Activated naive CD8-positive, alpha-beta T cell treated with anti-CD3 and anti-CD28 coated beads for 36 hours (primary cell): ENCODE data around the gene SPAST. TPM values are rescaled to one million over a fixed set of nuclear protein-coding genes. Genes with fewer than 3 reads are reported as not detected.
A peak's percentile ranks its signal among the peaks of the same experiment; 100 is the strongest.
"Not testable (repeated sequence)": the region's sequence is repeated elsewhere in the genome, so short reads cannot be mapped to it uniquely, and the experiment has no call there.

ENCODE experiments used
- DNase-seq: peaks from one replicate; pipeline ENCODE4 v3.0.0; 2021
- H3K27ac Mint-ChIP-seq: one replicate; pipeline ENCODE4 v1.8.0; 2022; ENCODE audit warnings: mild to moderate bottlenecking, moderate library complexity, mixed read lengths
- H3K27me3 Mint-ChIP-seq: one replicate; pipeline ENCODE4 v1.8.0; 2022; ENCODE audit warnings: mild to moderate bottlenecking, mixed read lengths
- H3K36me3 Mint-ChIP-seq: one replicate; pipeline ENCODE4 v1.8.0; 2021; ENCODE audit warnings: mild to moderate bottlenecking, mixed read lengths
- H3K4me1 Mint-ChIP-seq: one replicate; pipeline ENCODE4 v1.8.0; 2021; ENCODE audit warnings: mixed read lengths
- H3K4me3 Mint-ChIP-seq: one replicate; pipeline ENCODE4 v1.8.0; 2022; ENCODE audit warnings: mild to moderate bottlenecking, moderate library complexity, mixed read lengths
- H3K9me3 Mint-ChIP-seq: one replicate; pipeline ENCODE4 v1.8.0; 2022; ENCODE audit warnings: mixed read lengths
- total RNA-seq, 2 experiments: library from RNA; stranded (reverse); gene quantifications; one replicate each; pipeline ENCODE4 v1.2.3, GENCODE V29; 2021

Gene SPAST
- 10 to 100 TPM; 17.9 to 18.0 TPM for total RNA-seq

DNA sequence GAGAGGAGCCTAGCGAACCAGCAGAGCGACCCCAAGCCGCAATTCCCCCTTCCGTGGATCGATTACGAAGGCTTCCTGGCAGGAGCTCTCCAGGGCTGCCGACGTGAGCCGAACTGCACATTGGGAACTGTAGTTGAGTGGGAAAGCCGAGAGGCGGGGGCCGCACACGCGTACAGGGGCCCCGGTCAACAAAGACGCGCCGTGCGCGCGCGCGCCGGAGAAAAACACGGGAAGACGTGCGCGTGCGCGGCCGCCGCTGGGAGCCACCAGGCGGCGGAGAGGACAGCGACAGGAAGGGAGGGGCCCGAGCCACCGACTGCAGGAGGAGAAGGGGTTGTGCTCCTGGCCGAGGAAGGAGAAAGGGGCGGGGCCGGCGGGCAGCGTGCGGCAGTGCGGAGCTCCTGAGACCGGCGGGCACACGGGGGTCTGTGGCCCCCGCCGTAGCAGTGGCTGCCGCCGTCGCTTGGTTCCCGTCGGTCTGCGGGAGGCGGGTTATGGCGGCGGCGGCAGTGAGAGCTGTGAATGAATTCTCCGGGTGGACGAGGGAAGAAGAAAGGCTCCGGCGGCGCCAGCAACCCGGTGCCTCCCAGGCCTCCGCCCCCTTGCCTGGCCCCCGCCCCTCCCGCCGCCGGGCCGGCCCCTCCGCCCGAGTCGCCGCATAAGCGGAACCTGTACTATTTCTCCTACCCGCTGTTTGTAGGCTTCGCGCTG is at the start of gene SPAST:
SPAST (plus strand) TSS at position 247 of the 711 bp plus-strand sequence; CDS start at position 523, 276 bp downstream.
- no peaks in the 10 kb centered on the region for H3K27me3 Mint-ChIP-seq
- H3K27ac Mint-ChIP-seq: peak within 1 kb of the TSS; percentile 90
- peaks cover 27% of the 10 kb centered on the region for H3K4me1 Mint-ChIP-seq
- no peaks in the 10 kb centered on the region for H3K9me3 Mint-ChIP-seq
- peak within 1 kb of the TSS; percentile 94 for H3K4me3 Mint-ChIP-seq
- peak; percentile 98 for DNase-seq
- H3K36me3 Mint-ChIP-seq: peaks cover 3% of the 10 kb centered on the region

DNA sequence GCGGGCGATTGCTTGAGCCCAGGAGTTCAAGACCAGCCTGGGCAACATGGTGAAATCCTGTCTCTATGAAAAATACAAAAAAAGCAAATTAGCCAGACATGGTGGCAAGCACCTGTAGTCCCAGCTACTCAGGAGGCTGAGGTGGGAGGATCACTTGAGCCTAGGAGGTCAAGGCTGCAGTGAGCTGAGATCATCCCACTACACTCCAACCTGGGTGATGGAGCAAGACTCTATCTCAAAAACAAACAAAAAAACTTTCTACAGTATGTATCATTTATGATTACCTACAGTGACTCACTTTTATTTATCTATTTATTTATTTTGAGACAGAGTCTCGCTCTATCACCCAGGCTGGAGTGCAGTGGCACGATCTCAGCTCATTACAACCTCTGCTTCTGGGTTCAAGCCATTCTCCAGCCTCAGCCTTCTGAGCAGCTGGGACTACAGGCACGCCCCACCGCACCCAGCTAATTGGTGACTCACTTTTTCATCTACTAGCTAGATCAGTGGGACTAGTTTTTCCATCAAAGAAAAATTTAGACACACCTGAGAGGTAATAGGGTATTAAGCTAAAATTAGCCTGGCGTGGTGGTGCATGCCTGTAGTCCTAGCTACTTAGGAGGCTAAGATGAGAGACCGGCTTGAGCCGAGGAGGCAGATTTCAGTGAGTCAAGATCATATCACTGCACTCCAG is 44.4 kb upstream of the SPAST start:
- not testable (repeated sequence) for DNase-seq, H3K9me3 Mint-ChIP-seq, H3K4me3 Mint-ChIP-seq, H3K4me1 Mint-ChIP-seq, H3K36me3 Mint-ChIP-seq, H3K27ac Mint-ChIP-seq, H3K27me3 Mint-ChIP-seq

DNA sequence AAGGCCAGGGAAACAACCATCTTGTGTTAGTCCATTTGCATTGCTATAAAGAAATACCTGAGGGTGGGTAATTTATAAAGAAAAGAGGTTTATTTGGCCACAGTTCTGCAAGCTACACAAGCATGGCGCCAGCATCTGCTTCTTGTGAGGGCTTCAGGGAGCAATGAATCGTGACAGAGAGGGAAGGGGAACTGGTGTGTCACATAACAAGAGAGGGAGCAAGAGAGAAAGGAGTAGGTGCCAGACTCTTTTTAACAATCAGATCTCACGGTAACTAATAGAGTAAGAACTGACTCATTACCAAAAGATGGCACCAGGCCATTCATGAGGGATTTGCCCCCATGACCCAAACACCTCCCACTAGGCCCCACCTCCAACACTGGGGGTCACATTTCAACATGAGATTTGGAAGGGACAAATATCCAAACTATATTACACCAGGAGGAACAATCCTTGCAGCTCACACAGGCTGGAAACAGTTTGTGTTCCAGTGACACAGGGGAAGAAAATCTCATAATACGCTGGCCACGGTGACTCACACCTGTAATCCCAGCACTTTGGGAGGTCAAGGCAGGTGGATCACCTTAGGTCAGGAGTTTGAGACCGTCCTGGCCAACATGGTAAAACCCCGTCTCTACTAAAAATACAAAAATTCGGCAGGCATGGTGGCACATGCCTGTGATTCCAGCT is 29.0 kb upstream of the SPAST start:
- H3K4me1 Mint-ChIP-seq: peaks cover 18% of the 10 kb centered on the region
- H3K27me3 Mint-ChIP-seq, H3K27ac Mint-ChIP-seq, H3K4me3 Mint-ChIP-seq, H3K9me3 Mint-ChIP-seq, DNase-seq: not testable (repeated sequence)
- peaks cover 14% of the 10 kb centered on the region for H3K36me3 Mint-ChIP-seq

DNA sequence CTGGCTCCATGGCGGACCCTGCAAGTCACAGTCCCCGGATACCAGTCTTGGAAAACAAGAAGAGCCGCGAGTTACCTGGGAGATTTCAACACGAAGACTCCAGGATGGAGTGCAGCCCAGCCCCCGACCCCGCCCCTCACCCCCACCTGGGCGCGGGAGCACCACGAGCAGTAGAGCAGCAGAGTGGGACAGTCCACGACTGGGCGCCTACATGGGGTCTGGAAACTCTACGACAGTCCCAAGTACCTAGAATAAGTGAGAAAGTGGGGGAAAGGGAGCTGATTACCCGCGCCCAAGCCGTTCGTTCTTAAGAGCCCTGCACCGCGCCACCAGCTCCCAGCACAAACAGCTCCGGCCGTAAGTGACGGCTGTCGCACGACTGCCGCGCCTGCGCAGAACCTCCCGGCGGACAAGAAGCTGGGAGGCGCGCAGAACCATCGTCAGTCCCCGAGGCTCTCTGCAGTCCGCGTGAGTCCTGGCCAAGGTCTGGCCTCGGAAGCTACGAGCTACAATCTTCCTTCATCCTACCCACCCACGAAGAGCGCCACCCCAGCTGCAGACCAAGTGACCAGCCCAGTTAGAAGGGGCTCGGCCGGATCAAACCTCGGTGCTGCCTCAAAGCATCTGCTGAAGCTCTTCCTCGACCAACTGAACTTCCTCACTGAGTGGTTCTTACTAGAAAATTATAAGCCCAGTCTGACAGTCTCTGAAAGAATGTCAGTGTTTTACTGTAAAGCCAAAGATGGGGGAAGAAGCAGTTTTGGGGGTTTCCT is 23.7 kb upstream of the SPAST start, which contains the start of gene DPY30:
DPY30 (minus strand) TSS at position 359 of the 773 bp plus-strand sequence; CDS start at position 10, 349 bp downstream.
- Mint-ChIP-seq H3K9me3 (no peaks in the 10 kb centered on the region), H3K36me3 (peaks cover under 1% of the 10 kb centered on the region), H3K4me1 (peaks cover 11% of the 10 kb centered on the region), H3K27me3 (no peaks in the 10 kb centered on the region), H3K27ac (peak within 1 kb of the TSS; percentile 91), H3K4me3 (peak within 1 kb of the TSS; percentile 87)
- DNase-seq: peak; percentile 92

- H3K36me3 Mint-ChIP-seq: no peaks in the 10 kb centered on the region
These were observed 19.8 kb upstream of the SPAST start for GRCh38 chr2:32043561-32043960.

GRCh38 chr2:32051836-32052439 is 11.4 kb upstream of the SPAST start:
- no peaks in the 10 kb centered on the region for H3K9me3 Mint-ChIP-seq
- H3K4me3 Mint-ChIP-seq: no peak overlapping the region
- no peaks in the 10 kb centered on the region for H3K36me3 Mint-ChIP-seq
- no peak for DNase-seq
- no peak overlapping the region for H3K27ac Mint-ChIP-seq
- H3K4me1 Mint-ChIP-seq: peaks cover 2% of the 10 kb centered on the region
- H3K27me3 Mint-ChIP-seq: no peaks in the 10 kb centered on the region

More at GRCh38 chr2:32043561-32043960, 19.8 kb upstream of the SPAST start:
- no peak for DNase-seq
- no peaks in the 10 kb centered on the region for H3K9me3 Mint-ChIP-seq
- no peaks in the 10 kb centered on the region for H3K27me3 Mint-ChIP-seq
- H3K4me3 Mint-ChIP-seq: no peak overlapping the region
- H3K4me1 Mint-ChIP-seq: peaks cover 9% of the 10 kb centered on the region
- H3K27ac Mint-ChIP-seq: no peak overlapping the region

DNA sequence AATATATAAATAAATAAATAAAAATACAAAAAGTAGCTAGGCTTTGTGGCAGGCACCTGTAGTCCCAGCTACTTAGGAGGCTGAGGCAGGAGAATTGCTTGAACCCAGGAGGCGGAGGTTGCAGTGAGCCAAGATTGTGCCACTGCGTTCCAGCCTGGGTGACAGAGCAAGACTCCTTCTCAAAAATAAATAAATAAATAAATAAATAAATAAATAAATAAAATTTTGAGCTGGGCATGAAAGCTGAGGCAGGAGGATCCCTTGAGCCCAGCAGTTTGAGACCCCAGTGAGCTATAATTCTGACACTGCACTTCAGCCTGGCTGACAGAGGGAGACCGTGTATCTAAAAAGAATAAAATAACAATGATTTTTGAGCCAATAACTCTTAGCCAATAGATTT is 8.8 kb upstream of the SPAST start:
- H3K27me3 Mint-ChIP-seq, H3K36me3 Mint-ChIP-seq, H3K4me3 Mint-ChIP-seq, DNase-seq, H3K9me3 Mint-ChIP-seq, H3K27ac Mint-ChIP-seq, H3K4me1 Mint-ChIP-seq: not testable (repeated sequence)

GRCh38 chr2:32058130-32058529 is 5.2 kb upstream of the SPAST start:
- Mint-ChIP-seq H3K4me1 (peaks cover 8% of the 10 kb centered on the region), H3K9me3 (no peaks in the 10 kb centered on the region)

DNA sequence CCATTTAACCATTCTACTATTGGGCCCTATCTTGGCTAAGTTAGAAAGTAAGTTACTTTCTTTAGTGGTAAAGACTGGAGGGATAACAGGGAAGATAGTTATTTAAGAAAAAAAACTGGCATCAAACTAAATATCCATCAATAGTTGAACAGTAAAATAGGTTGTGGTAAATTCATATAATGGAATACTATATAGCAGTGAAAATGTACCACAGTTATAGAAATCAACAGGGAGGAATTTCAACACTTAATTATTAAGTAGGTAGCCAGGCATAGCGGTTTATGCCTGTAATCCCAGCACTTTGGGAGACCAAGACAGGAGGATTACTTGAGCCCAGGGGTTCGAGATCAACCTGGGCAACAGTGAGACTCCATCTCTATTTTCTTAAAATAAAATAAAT is 3.1 kb upstream of the SPAST start:
- Mint-ChIP-seq H3K4me3 (no peak overlapping the region), H3K27ac (no peak overlapping the region), H3K36me3 (peaks cover 1% of the 10 kb centered on the region), H3K9me3 (no peaks in the 10 kb centered on the region), H3K4me1 (peaks cover 15% of the 10 kb centered on the region), H3K27me3 (no peaks in the 10 kb centered on the region)
- DNase-seq: no peak

More at GRCh38 chr2:32058130-32058529, 5.2 kb upstream of the SPAST start:
- H3K36me3 Mint-ChIP-seq: peaks cover 1% of the 10 kb centered on the region
- no peak for DNase-seq
- H3K4me3 Mint-ChIP-seq: no peak overlapping the region
- H3K27ac Mint-ChIP-seq: no peak overlapping the region
- no peaks in the 10 kb centered on the region for H3K27me3 Mint-ChIP-seq

DNA sequence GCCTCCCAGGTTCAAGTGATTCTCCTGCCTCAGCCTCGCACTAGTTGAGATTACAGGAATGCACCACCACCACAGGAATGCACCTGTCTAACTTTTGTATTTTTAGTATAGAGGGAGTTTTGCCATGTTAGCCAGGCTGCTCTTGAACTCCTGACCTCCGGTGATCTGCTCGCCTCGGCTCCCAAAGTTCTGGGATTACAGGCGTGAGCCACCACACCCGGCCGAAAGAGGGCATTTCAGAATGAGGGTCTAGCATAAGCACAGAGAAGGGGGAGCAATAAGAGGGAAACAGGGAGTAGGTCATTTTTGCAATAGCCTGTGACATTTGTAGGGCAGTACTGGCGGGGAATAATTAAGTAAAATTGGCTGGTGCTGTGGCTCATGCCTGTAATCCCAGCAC is 1.9 kb upstream of the SPAST start:
- DNase-seq: no peak
- Mint-ChIP-seq H3K4me1 (peaks cover 22% of the 10 kb centered on the region), H3K4me3 (no peak overlapping the region), H3K9me3 (no peaks in the 10 kb centered on the region), H3K27ac (no peak overlapping the region), H3K27me3 (no peaks in the 10 kb centered on the region), H3K36me3 (peaks cover 3% of the 10 kb centered on the region)

DNA sequence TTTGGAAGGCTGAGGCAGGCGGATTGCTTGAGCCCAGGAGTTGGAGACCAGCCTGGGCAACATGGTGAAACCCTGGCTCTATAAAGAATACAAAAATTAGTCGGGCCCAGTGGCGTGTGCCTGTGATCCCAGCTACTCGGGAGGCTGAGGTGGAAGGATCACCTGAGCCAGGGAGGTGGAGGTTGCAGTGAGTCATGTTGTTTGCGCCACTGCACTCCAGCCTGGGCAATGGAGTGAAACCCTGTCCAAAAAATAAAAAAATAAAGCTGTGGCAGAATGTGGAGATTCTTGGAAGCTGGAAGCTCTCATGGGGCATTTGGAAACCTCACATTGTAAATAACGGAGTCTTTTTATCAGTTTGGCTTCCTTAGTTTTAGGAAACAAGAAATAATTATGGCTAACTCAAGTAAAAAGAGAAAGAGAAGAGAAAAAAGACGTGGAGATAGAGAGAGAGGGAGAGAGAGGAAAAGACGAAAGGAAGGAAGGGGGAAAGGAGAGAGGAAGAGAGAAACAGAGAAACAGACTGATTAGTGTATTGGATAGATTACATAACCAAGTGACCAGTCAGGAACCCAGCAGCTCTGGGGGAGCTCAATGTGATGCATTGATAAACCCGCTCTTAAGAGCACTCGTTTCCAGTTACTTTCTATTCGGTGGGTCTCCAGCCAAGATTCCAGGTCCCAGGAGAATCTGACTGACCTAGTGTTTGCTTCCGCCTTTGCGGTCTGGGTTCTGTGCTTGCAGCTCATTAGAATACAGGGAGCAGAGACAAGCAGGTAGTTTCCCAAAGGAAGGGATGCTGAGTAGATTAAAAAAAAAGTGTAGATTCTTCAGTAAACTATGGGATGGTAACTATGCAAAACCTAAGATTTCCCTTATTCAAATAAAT is 1.1 kb upstream of the SPAST start:
- H3K27ac Mint-ChIP-seq: no peak overlapping the region
- H3K36me3 Mint-ChIP-seq: peaks cover 3% of the 10 kb centered on the region
- H3K4me1 Mint-ChIP-seq: peaks cover 26% of the 10 kb centered on the region
- no peak for DNase-seq
- no peaks in the 10 kb centered on the region for H3K27me3 Mint-ChIP-seq
- H3K9me3 Mint-ChIP-seq: no peaks in the 10 kb centered on the region
- H3K4me3 Mint-ChIP-seq: peak overlapping the region; percentile 94

- H3K27me3 Mint-ChIP-seq: no peaks in the 10 kb centered on the region
- peaks cover 27% of the 10 kb centered on the region for H3K4me1 Mint-ChIP-seq
- peak overlapping the region; percentile 94 for H3K4me3 Mint-ChIP-seq
- H3K27ac Mint-ChIP-seq: peak overlapping the region; percentile 90
- DNase-seq: no peak
- no peaks in the 10 kb centered on the region for H3K9me3 Mint-ChIP-seq
- H3K36me3 Mint-ChIP-seq: peaks cover 3% of the 10 kb centered on the region
These were observed 755 bp downstream of the SPAST start for GRCh38 chr2:32064021-32064601.

DNA sequence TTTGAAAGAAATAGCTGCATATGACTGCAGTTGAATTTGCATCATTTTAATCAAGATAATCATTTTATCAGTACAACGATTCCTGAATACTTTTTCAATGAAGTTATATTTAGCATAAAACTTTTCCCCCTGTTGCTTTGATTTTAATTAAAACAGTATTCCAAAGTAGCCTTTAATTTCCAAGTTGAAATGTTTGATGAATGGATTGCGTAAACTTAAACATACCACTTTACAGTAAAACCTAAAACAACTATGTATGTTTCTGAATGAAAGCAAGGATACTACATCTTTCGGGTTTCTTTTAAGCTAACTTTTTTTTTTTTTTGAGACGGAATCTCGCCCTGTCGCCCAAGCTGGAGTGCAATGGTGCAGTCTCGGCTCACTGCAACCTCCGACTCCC is 1.4 kb downstream of the SPAST start:
- Mint-ChIP-seq H3K36me3 (peaks cover 3% of the 10 kb centered on the region), H3K4me1 (peaks cover 27% of the 10 kb centered on the region), H3K9me3 (no peaks in the 10 kb centered on the region), H3K27me3 (no peaks in the 10 kb centered on the region), H3K27ac (peak overlapping the region; percentile 90), H3K4me3 (peak overlapping the region; percentile 94)
- no peak for DNase-seq
